Fibroblast of skin of left biceps (primary cell): ENCODE data around the gene CCHCR1.

Experiments
- DNase-seq, 2 experiments: peaks; one replicate each; pipeline ENCODE4 v3.0.0-alpha.2; 2013; ENCODE audit warnings: low read depth in 2 of 2

CCHCR1 gene

DNA sequence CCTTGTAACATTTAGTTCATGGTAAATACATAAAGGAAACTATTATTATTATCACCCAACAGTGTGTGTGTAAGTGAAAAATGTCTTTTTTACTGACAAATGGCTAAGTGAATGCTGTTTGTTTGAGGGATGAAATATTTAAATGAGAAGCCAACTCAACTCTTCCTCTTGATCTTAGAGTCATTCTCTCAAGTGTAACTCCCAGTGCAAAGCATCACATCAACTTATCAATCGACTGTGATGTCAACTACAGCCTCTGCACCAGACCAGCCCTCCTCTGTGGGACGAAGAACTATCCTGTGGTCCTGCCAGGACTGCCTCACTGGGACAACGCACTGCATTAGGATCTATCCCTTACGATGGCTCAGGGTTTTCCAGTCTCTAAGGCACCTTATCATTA, 50.5 kb downstream of the CCHCR1 start:
- DNase-seq, result no peak

GRCh38 chr6:31103136-31103535, 54.5 kb downstream of the CCHCR1 start:
- DNase-seq, result no peak

DNA sequence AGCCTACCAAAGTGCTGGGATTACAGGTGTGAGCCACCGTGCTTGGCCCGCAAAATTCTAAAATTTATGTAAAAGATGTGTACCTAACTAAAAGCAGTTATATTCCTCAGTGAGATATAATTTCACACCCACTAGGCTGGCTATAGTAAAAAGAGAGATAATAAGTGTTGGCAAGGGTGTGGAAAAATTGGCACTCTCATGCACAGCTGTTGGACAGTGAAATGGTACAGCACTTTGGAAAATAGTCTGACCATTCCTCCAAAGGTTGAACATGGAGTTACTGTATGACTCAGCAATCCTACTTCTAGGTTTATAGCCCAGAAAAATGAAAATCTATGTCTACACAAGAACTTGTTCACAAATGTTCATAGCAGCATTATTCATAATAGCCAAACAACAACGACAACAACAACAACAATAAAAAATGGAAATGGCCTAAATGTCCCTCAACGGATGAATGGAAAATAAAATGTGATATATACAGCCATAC, 59.1 kb downstream of the CCHCR1 start:
- no peak for DNase-seq

DNA sequence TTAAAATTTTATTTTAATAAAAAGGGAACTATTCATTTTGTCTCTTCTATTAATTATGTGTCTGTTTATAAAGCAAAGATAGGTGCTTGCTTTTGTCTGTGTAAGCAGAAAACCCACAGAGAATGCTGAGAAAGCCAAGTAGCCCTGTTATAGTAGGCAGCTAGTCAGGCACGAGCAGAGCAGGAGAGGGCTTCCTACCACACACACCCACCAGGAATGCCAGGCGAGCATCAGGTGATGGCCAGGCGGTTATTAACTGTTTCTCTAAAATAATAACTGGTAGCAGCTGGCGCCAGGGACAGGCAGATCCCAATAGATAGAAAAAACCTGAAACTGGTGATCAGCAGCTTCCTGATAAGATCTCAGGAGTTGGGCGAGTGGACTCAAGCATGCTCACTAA, 60.9 kb downstream of the CCHCR1 start:
- no peak for DNase-seq

- DNase-seq, result no peak
Observed at GRCh38 chr6:31096215-31096614, 61.4 kb downstream of the CCHCR1 start.

GRCh38 chr6:31094389-31094881, 63.2 kb downstream of the CCHCR1 start:
- no peak for DNase-seq

DNA sequence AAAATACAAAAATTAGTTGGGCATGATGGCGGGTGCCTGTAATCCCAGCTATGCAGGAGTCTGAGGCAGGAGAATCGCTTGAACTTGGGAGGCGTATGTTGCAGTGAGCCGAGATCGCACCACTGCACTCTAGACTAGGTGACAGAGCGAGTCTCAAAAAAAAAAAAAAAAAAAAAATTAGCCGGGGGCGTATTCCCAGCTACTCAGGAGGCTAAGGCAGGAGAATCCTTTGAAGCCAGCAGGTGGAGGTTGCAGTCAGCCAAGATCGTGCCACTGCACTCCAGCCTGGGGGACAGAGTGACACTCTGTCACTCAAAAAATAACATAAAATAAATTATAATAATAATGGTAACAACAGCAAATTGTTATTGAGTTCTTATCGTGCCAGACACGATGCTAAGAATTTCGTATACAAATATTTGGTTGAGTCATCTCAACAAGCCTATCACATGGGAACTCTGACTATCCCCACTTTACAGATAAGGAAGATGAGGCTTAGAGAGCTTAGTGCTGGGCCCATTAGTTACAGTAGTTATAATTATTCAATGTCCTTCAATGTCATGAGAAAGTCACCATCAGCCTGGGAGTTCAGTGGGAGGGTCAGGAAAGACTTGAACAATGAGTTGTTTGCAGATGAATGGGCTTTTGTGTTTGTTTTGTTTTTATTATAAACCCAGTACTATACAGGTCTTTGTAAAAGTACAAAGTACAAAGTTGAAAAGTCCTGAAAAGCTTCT, 64.7 kb downstream of the CCHCR1 start:
- no peak for DNase-seq
